Brain microvascular endothelial cell (primary cell): ENCODE results near the gene ZBTB1.

Experiments used
- DNase-seq: peaks from one replicate; pipeline ENCODE4 v3.0.0-alpha.2; 2020
- H3K27ac ChIP-seq: fragments of 250-450 bp; sonication (Bioruptor Pico); 2 replicates; pipeline ENCODE4 v1.5.1; 2020; ENCODE audit warnings: mild to moderate bottlenecking, moderate library complexity
- H3K27me3 ChIP-seq: fragments of 250-450 bp; sonication (Bioruptor Pico); replicated peaks from 2 replicates; pipeline ENCODE4 v1.5.1; 2020; ENCODE audit warnings: mild to moderate bottlenecking
- H3K36me3 ChIP-seq: fragments of 250-450 bp; sonication (Bioruptor Pico); replicated peaks from 2 replicates; pipeline ENCODE4 v1.5.1; 2020; ENCODE audit warnings: mild to moderate bottlenecking
- H3K4me3 ChIP-seq: 2 replicates; pipeline ENCODE4 v1.5.1; 2011; ENCODE audit warnings: low read depth, mild to moderate bottlenecking, control low read depth, low read length, moderate library complexity
- CTCF ChIP-seq: IDR thresholded peaks from 2 replicates; pipeline ENCODE4 v1.5.1; 2011; ENCODE audit warnings: low read depth, mild to moderate bottlenecking, moderate library complexity, low read length, control low read depth, inconsistent platforms; ENCODE audit errors: missing control alignments
- in situ Hi-C: cut with HindIII; loops from 2 replicates; pipeline ENCODE4 v1.10.0; 2017; ENCODE audit warnings: low sequenced_read_pairs, low pct_ligation_motif_present

The ZBTB1 gene

GRCh38 chr14:64465191-64465822 lies 39.3 kb upstream of the ZBTB1 start, which contains the start of gene AKAP5:
TSS of gene AKAP5 (plus strand) at chr14:64465499. CDS start at chr14:64468395, 2,896 bp downstream.
- Histone ChIP-seq H3K27me3 (no peaks in the 10 kb centered on the region), H3K4me3 (peak within 1 kb of the TSS; percentile 74), H3K27ac (no peak within 1 kb of the TSS), H3K36me3 (no peaks in the 10 kb centered on the region)
- in situ Hi-C loops = no loop called here
- DNase-seq = no peak
- TF ChIP-seq CTCF = no peak

- Histone ChIP-seq H3K27ac (no peak overlapping the region), H3K27me3 (no peaks in the 10 kb centered on the region), H3K36me3 (no peaks in the 10 kb centered on the region), H3K4me3 (peak overlapping the region; percentile 74)
- DNase-seq = peak; percentile 45
- peak; percentile 62 for TF ChIP-seq CTCF
- in situ Hi-C loops = no loop called here
Observed at GRCh38 chr14:64465831-64466554, 38.6 kb upstream of the ZBTB1 start.

GRCh38 chr14:64467101-64467500 lies 37.5 kb upstream of the ZBTB1 start:
- H3K27ac ChIP-seq = no peak overlapping the region
- H3K4me3 ChIP-seq = no peak overlapping the region
- TF ChIP-seq CTCF = no peak
- in situ Hi-C loops = no loop called here
- no peaks in the 10 kb centered on the region for H3K36me3 ChIP-seq
- DNase-seq = no peak
- H3K27me3 ChIP-seq = no peaks in the 10 kb centered on the region

GRCh38 chr14:64467566-64467965 lies 37.0 kb upstream of the ZBTB1 start:
- H3K27me3 ChIP-seq = no peaks in the 10 kb centered on the region
- no peak for TF ChIP-seq CTCF
- no peak overlapping the region for H3K4me3 ChIP-seq
- H3K27ac ChIP-seq = no peak overlapping the region
- in situ Hi-C loops = no loop called here
- no peaks in the 10 kb centered on the region for H3K36me3 ChIP-seq
- no peak for DNase-seq

- no peak for TF ChIP-seq CTCF
- Histone ChIP-seq H3K36me3 (no peaks in the 10 kb centered on the region), H3K27me3 (no peaks in the 10 kb centered on the region), H3K4me3 (no peak overlapping the region), H3K27ac (no peak overlapping the region)
- in situ Hi-C loops = no loop called here
- DNase-seq = no peak
Observed at GRCh38 chr14:64468451-64468850, 36.1 kb upstream of the ZBTB1 start.
